Activated CD4-positive, alpha-beta T cell treated with anti-CD3 and anti-CD28 coated beads, Interleukin-2, amount 10 ng/mL, durations not matched to agents 7 days and 5 days (primary cell): Measurements from ENCODE around the gene ERBB4. TPM values are rescaled to one million over a fixed set of nuclear protein-coding genes. Genes with fewer than 3 reads are reported as not detected.

Source experiments
- CTCF ChIA-PET: fragments of 350-600 bp; sonication (Branson Sonifier 250); formaldehyde crosslinking; loops from one replicate; lab custom pipeline; 2021; ENCODE audit warnings: antibody characterized with exemption; lab: Charles Lee
- POLR2A ChIA-PET: fragments of 350-600 bp; sonication (Branson Sonifier 250); formaldehyde crosslinking; loops from one replicate; lab custom pipeline; 2021; ENCODE audit warnings: antibody characterized with exemption; lab: Charles Lee
- DNase-seq: peaks from one replicate; pipeline ENCODE4 v3.0.0-alpha.2; 2020
- H3K27ac Mint-ChIP-seq: one replicate; pipeline ENCODE4 v1.8.0; 2021; ENCODE audit warnings: mild to moderate bottlenecking, moderate library complexity, mixed read lengths
- H3K27me3 Mint-ChIP-seq: one replicate; pipeline ENCODE4 v1.8.0; 2021; ENCODE audit warnings: mixed read lengths
- H3K36me3 Mint-ChIP-seq: one replicate; pipeline ENCODE4 v1.8.0; 2021; ENCODE audit warnings: low read depth, mixed read lengths
- H3K4me1 Mint-ChIP-seq: one replicate; pipeline ENCODE4 v1.8.0; 2021; ENCODE audit warnings: mixed read lengths
- H3K4me3 Mint-ChIP-seq: one replicate; pipeline ENCODE4 v1.8.0; 2021; ENCODE audit warnings: mild to moderate bottlenecking, moderate library complexity, mixed read lengths
- H3K9me3 Mint-ChIP-seq: one replicate; pipeline ENCODE4 v1.8.0; 2021; ENCODE audit warnings: mixed read lengths
- total RNA-seq, 2 experiments: library from RNA; stranded (reverse); gene quantifications; one replicate each; pipeline ENCODE4 v1.2.3, GENCODE V29; 2021

The ERBB4 gene
- total RNA-seq, 2 experiments from 2014 or later, result not detected

DNA sequence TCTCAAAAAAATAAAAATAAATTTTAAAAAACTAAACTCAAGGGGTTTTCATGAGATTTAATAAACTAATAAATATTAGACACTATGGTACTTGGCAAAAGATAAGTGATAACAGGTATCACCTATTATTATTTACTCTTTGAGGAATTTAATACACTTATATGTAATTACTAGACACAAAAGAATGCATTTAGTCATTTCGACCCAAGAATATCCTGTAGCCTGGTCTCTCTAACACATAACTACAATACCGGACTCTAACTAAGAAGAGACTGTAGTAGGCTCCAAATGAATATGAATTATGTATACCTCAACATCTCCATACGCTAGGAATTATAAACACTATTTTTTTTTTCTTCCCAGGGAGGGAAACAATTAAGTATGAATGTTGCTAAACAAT is 1131.5 kb downstream of the ERBB4 start:
- POLR2A ChIA-PET, result no interaction called here
- H3K27me3 Mint-ChIP-seq, result no peaks in the 10 kb centered on the region
- H3K4me3 Mint-ChIP-seq, result no peak overlapping the region
- no peak overlapping the region for H3K27ac Mint-ChIP-seq
- no peaks in the 10 kb centered on the region for H3K36me3 Mint-ChIP-seq
- CTCF ChIA-PET, result interaction anchor here (0.6 kb wide), 1 partner anchor 1535 kb away, joined by 4 read pairs; no protein-coding TSS in a partner anchor
- no peaks in the 10 kb centered on the region for H3K4me1 Mint-ChIP-seq
- no peaks in the 10 kb centered on the region for H3K9me3 Mint-ChIP-seq
- DNase-seq, result no peak

DNA sequence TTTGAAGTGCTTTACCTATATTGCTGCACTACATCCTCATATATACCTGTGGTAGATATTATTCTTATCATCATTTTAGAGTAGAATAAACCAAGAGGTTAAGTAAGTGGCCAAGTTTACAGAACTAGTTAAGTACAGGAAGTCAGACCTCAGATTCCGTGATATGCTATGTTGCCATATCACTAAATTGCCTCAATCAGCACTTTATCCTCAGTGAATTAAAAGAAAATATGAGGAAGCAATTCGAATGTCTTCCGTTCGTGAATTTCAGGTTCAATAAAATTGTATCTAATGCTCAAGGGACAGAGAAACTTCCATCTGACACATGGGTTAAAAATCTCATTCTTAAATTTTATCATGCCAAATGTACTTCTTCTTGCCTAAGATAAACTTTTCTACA is 1133.6 kb downstream of the ERBB4 start:
- Mint-ChIP-seq H3K4me1 (no peaks in the 10 kb centered on the region), H3K36me3 (no peaks in the 10 kb centered on the region), H3K27me3 (no peaks in the 10 kb centered on the region), H3K27ac (no peak overlapping the region), H3K4me3 (no peak overlapping the region), H3K9me3 (no peaks in the 10 kb centered on the region)
- ChIA-PET POLR2A (no interaction called here), CTCF (no interaction called here)
- no peak for DNase-seq

DNA sequence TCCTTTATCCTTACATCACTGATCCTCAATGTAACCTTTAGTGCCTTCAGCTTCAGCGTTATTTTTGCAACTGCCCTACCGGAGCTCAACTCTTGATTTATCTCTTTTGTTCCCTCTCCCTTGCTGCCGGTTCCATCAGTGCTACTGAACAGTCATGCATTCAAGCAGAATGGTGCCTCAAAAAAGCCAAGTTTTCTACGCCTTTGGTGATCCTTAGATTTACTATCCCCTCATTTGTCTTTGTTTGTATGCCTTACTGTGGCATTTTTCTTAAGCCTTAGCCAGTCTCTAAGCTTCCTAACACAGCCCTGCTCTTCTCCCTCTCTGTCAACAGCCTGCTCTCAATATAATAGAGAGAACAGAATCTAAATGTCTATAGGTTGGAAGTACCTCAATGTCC is 1134.5 kb downstream of the ERBB4 start:
- ChIA-PET CTCF (no interaction called here), POLR2A (no interaction called here)
- no peak overlapping the region for H3K27ac Mint-ChIP-seq
- no peaks in the 10 kb centered on the region for H3K36me3 Mint-ChIP-seq
- no peaks in the 10 kb centered on the region for H3K27me3 Mint-ChIP-seq
- no peak overlapping the region for H3K4me3 Mint-ChIP-seq
- no peak for DNase-seq
- H3K4me1 Mint-ChIP-seq, result no peaks in the 10 kb centered on the region
- H3K9me3 Mint-ChIP-seq, result no peaks in the 10 kb centered on the region

DNA sequence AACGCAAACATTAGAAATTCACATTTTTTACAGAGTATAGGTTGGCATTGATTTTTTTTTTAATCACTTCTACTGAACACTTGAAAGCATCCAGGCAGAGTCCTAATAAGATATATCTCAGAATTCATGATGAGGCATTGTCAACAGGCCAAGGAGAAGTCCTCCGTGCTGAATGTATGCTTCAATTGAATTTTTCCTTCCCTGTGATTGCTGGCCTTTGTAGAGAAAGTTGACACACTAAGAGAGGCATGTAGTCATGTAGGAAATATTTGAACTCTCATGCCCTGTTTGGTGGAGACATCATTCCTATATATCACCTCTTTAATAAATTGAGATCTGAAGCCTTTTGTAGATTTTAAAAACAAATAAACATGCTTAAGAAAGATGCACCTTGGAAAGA is 1137.3 kb downstream of the ERBB4 start:
- Mint-ChIP-seq H3K27me3 (no peaks in the 10 kb centered on the region), H3K9me3 (no peaks in the 10 kb centered on the region), H3K36me3 (no peaks in the 10 kb centered on the region), H3K4me1 (no peaks in the 10 kb centered on the region), H3K4me3 (no peak overlapping the region), H3K27ac (no peak overlapping the region)
- no peak for DNase-seq
- POLR2A ChIA-PET, result no interaction called here
- CTCF ChIA-PET, result no interaction called here

DNA sequence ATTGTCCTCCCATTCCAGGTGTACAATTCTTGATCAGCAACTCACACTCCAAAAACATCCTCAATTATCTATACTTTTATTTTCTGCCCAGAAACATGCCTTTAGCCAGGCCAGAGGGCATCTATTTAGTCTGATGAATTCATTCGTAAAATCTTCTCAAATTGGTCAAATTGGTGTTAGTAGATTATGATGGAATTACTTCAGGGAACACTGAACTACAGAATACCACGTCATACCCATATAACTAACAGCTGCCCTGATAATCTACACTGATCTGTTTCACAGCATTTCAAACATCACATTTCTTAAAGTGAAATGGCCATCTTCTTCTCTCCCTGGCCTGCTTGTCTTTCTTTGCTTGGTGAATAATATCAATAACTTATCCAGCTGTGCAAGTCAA is 1140.8 kb downstream of the ERBB4 start:
- POLR2A ChIA-PET, result no interaction called here
- CTCF ChIA-PET, result no interaction called here
- H3K9me3 Mint-ChIP-seq, result no peaks in the 10 kb centered on the region

DNA sequence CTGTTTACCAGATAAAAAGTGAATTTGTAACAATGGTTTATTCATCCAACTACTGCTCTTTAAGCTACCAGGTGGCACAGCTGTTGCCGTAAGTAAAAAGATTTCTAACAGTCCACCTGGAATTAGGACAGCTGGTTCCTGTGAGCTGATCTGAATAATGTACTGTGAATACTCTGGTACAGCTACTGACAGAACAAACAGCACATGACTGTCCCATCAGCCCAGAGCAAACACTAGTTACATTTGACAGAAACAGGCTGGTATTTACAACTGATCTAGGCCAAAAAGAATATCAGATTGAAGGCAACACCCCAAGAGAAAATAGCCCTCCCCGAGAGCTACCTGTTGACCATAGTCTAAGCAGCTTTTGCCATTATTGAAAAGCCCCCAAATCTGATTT is 1141.8 kb downstream of the ERBB4 start:
- Mint-ChIP-seq H3K4me3 (no peak overlapping the region), H3K36me3 (no peaks in the 10 kb centered on the region), H3K9me3 (no peaks in the 10 kb centered on the region), H3K27ac (no peak overlapping the region), H3K4me1 (no peaks in the 10 kb centered on the region), H3K27me3 (no peaks in the 10 kb centered on the region)
- no peak for DNase-seq
- ChIA-PET POLR2A (no interaction called here), CTCF (no interaction called here)

More for the DNA sequence above, 1140.8 kb downstream of the ERBB4 start:
- H3K36me3 Mint-ChIP-seq, result no peaks in the 10 kb centered on the region
- DNase-seq, result no peak
- no peaks in the 10 kb centered on the region for H3K27me3 Mint-ChIP-seq
- H3K27ac Mint-ChIP-seq, result no peak overlapping the region
- H3K4me1 Mint-ChIP-seq, result no peaks in the 10 kb centered on the region
- H3K4me3 Mint-ChIP-seq, result no peak overlapping the region

DNA sequence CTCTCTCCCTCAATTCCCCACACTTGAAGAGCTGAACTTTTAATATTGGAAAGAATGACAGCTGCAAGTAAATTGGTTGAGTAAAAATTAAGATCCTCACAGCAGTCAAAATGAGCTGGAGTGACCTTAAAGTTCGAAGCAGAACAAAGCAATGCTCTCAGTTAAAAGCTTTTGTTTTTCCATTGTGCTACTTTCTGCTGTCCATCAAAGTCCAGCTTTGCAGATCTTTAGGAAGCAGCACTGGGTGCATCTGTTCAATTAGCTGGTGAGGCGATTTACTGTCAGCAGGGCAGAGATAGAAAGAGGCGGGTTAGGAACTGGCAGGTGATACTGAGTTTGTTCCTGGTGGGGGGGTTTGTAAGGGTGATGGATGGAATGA is 1147.4 kb downstream of the ERBB4 start:
- Mint-ChIP-seq H3K36me3 (no peaks in the 10 kb centered on the region), H3K4me3 (no peak overlapping the region), H3K27me3 (no peaks in the 10 kb centered on the region), H3K27ac (no peak overlapping the region), H3K4me1 (no peaks in the 10 kb centered on the region), H3K9me3 (no peaks in the 10 kb centered on the region)
- ChIA-PET POLR2A (no interaction called here), CTCF (no interaction called here)
- no peak for DNase-seq

DNA sequence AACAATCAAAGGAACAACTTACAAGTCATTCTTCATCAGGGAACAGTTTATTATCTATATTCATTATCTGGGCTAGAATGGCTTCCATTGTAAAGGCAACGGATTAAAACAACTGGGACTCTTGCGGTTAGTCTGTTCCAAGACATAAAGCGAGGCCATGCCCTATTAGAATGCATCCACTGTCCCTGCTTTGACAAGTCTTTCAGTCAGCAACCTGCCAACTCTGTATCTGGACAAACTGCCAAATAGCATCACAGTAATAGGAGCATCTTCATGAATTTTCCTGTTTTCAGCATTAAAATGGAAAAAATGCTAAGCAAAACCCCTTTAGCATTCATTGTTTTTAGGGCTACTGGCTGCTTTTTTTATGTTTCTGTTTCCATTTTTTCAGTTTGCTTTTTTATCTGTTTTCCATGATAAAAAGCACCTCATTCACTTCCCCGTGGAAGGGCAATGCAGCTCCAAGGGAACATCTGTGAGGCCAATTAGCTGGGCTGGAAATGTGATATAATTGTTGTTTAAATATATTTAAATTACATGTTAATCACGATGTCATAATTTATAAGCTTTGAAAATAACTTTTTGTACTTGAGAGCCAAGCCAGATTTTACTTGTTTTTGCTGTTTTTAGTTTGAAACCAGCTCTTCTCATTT is 1147.9 kb downstream of the ERBB4 start:
- Mint-ChIP-seq H3K27me3 (no peaks in the 10 kb centered on the region), H3K36me3 (no peaks in the 10 kb centered on the region), H3K9me3 (no peaks in the 10 kb centered on the region), H3K4me1 (no peaks in the 10 kb centered on the region), H3K27ac (no peak overlapping the region), H3K4me3 (no peak overlapping the region)
- CTCF ChIA-PET, result no interaction called here
- POLR2A ChIA-PET, result no interaction called here
- no peak for DNase-seq

DNA sequence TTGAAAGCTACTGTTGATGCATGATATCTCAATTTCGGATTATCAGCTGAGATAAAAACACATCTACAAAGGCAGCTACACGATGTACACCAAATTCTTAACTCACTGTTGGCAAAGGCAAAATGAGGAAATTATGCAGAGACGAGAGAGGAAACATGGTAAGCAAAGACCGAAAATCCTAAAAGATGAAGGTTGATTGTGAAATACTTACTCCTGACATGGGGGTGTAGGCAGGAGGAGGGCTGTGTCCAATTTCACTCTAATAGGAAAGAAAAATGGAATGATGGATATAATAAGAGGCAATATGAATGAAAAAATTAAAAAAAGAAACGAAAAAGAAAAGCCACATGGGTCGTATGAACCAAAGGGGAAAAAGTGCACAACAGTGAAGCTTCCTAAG is 1150.9 kb downstream of the ERBB4 start:
- POLR2A ChIA-PET, result no interaction called here
- no peaks in the 10 kb centered on the region for H3K27me3 Mint-ChIP-seq
- no peaks in the 10 kb centered on the region for H3K4me1 Mint-ChIP-seq
- CTCF ChIA-PET, result interaction anchor here (0.6 kb wide), 1 partner anchor 1234 kb away, joined by 3 read pairs; no protein-coding TSS in a partner anchor
- H3K4me3 Mint-ChIP-seq, result no peak overlapping the region
- no peaks in the 10 kb centered on the region for H3K36me3 Mint-ChIP-seq
- no peak for DNase-seq
- no peak overlapping the region for H3K27ac Mint-ChIP-seq
- no peaks in the 10 kb centered on the region for H3K9me3 Mint-ChIP-seq

DNA sequence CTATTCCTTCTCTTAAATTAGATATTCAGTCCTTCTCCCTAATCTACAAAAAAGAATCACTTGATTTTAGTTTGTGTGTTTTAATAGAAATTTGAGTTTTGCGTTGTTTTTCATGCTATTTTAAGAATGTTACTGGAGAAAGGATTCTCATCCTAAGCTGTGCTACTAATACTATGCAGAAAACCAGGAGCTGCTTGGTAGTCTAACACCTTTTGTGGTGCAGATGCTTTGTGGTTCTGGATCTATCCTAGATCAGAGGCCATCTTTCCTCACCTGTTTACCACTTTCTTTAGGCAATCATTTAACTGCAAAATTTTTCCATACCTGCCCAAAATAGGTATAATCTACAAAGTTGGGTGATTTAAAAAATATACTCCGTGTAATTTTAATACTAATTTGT is 1158.6 kb downstream of the ERBB4 start:
- H3K4me1 Mint-ChIP-seq, result no peaks in the 10 kb centered on the region
- H3K27ac Mint-ChIP-seq, result no peak overlapping the region
- no peaks in the 10 kb centered on the region for H3K9me3 Mint-ChIP-seq
- ChIA-PET POLR2A (no interaction called here), CTCF (no interaction called here)
- H3K36me3 Mint-ChIP-seq, result no peaks in the 10 kb centered on the region
- H3K4me3 Mint-ChIP-seq, result no peak overlapping the region
- no peak for DNase-seq
- H3K27me3 Mint-ChIP-seq, result no peaks in the 10 kb centered on the region

DNA sequence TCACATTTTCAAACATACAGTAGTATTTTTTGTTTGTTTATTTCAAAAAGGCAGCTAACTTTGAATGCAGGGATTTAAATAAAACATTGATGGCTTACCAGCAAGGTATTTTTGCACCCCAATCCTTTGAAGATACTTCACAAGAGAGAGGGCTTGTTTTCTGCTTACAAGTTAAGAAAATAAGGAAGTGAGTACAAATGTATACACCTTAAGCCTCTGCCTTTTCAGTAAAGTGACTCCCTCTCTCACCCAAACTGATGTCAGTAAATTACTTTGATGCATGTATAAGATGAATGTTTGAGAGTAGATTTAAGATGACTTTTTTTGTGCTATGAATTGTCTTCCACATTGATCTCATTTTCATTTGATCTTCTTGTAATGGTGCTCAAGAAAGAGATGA is 1162.2 kb downstream of the ERBB4 start:
- ChIA-PET CTCF (interaction anchor here (0.6 kb wide), 1 partner anchor 772 kb away, joined by 4 read pairs; no protein-coding TSS in a partner anchor), POLR2A (no interaction called here)
- no peaks in the 10 kb centered on the region for H3K4me1 Mint-ChIP-seq
- no peak overlapping the region for H3K4me3 Mint-ChIP-seq
- H3K27ac Mint-ChIP-seq, result no peak overlapping the region
- H3K9me3 Mint-ChIP-seq, result no peaks in the 10 kb centered on the region
- no peaks in the 10 kb centered on the region for H3K36me3 Mint-ChIP-seq
- H3K27me3 Mint-ChIP-seq, result no peaks in the 10 kb centered on the region
- no peak for DNase-seq

DNA sequence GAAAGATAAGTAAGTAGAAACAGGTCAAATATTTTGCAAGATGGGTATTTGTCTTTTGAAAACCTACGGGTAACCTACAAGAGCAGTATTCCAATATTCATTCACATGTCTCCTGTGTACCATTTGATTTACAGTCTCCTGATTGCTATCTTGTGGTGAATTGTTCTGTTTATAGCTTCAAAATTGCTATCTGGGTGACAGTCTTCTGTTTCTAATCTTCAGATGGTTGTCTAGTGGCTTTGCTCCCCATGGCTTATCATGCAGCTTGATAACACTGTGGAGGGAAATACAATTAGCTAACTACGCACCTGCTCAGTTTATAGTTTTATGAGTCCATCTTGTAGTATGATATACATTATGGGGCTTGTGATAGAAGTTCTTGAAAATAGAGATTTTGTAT is 1165.4 kb downstream of the ERBB4 start:
- ChIA-PET POLR2A (no interaction called here), CTCF (no interaction called here)
- no peaks in the 10 kb centered on the region for H3K9me3 Mint-ChIP-seq
- H3K4me1 Mint-ChIP-seq, result no peaks in the 10 kb centered on the region
- no peak overlapping the region for H3K27ac Mint-ChIP-seq
- H3K36me3 Mint-ChIP-seq, result no peaks in the 10 kb centered on the region
- H3K4me3 Mint-ChIP-seq, result no peak overlapping the region
- H3K27me3 Mint-ChIP-seq, result no peaks in the 10 kb centered on the region
- no peak for DNase-seq

DNA sequence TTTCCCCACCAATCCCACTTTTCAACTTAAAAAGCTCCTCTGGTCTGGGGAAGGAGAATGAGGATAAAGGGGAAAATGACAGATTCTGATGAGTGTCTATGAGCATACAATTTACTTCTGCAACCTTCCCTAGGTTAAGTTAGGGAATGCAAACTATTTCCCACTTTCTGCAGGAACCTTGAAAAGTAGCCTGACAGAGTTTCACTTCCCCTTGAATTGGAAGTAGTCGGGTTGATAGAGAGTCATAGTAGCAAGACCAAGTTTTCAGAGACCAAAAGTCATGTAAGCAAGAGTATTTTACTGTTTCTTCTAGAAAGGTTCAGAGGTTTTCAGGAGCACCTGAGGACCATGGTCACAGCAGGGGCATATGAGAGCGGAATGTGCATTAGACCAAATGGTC is 1167.1 kb downstream of the ERBB4 start:
- ChIA-PET POLR2A (no interaction called here), CTCF (no interaction called here)
- no peaks in the 10 kb centered on the region for H3K9me3 Mint-ChIP-seq
- no peaks in the 10 kb centered on the region for H3K27me3 Mint-ChIP-seq
- DNase-seq, result no peak
- H3K27ac Mint-ChIP-seq, result no peak overlapping the region
- no peaks in the 10 kb centered on the region for H3K36me3 Mint-ChIP-seq
- H3K4me1 Mint-ChIP-seq, result no peaks in the 10 kb centered on the region
- H3K4me3 Mint-ChIP-seq, result no peak overlapping the region

DNA sequence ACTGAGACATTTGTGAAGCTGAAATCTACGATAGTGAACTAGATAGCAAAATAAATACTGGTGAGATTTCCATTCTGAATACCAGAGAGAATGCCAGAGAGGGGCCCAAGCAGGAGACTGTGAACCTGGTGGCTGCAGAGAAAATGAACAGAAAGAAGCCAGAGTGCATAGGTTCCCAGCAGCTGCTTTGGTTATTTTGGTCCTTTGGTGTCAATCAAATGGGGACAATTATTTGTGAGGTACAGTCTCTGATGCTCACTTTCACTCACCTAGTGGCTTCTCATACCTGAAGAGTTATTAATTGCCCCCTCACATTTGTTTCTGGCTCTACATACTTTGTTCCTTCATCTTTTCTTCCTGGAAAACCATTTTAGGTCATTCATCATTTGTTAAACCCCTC is 1170.1 kb downstream of the ERBB4 start:
- CTCF ChIA-PET, result no interaction called here
- no peaks in the 10 kb centered on the region for H3K9me3 Mint-ChIP-seq
- H3K4me3 Mint-ChIP-seq, result no peak overlapping the region
- POLR2A ChIA-PET, result no interaction called here
- no peaks in the 10 kb centered on the region for H3K27me3 Mint-ChIP-seq
- H3K4me1 Mint-ChIP-seq, result no peaks in the 10 kb centered on the region
- no peak overlapping the region for H3K27ac Mint-ChIP-seq
- no peak for DNase-seq
- H3K36me3 Mint-ChIP-seq, result no peaks in the 10 kb centered on the region
